HL-60/S4 (cell line): ENCODE measurements around the gene FAM20C.

ENCODE experiments used
- in situ Hi-C: fragments of 300-500 bp; cut with MboI; formaldehyde crosslinking; loops from 2 replicates; pipeline ENCODE4 v1.14.3; 2022; ENCODE audit warnings: low sequenced_read_pairs

The FAM20C gene

DNA sequence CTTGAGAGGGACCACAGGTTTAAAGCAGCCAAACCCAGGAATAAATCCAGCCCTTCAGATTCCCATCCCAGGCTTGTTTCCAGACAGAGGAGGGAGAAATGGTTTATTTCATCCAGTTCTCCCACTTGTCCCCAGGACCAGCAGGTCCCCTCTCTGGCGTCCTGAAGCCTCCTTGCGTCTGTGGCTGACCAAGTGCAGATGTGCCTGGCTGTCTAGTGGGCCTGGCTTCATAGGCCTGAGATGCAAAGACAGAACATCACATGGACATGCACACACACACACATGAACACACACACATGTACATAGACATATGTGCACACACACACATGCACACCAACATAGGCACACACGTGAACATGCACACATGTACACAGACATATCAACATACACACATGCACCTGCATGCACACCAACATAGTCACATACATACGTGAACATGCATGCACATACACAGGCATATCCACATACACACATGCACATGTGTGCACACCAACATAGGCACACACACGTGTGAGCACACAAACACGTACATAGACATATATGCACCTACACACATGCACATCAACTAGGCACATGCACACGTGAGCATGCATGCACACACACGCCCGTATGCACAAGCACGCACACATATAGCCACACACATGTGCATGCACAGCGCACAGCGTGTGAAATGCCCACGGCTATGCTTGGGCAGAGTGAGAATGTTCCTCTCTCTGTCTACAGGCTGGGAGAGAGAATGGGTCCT, 108.3 kb downstream of the FAM20C start:
- in situ Hi-C loops = no loop called here

DNA sequence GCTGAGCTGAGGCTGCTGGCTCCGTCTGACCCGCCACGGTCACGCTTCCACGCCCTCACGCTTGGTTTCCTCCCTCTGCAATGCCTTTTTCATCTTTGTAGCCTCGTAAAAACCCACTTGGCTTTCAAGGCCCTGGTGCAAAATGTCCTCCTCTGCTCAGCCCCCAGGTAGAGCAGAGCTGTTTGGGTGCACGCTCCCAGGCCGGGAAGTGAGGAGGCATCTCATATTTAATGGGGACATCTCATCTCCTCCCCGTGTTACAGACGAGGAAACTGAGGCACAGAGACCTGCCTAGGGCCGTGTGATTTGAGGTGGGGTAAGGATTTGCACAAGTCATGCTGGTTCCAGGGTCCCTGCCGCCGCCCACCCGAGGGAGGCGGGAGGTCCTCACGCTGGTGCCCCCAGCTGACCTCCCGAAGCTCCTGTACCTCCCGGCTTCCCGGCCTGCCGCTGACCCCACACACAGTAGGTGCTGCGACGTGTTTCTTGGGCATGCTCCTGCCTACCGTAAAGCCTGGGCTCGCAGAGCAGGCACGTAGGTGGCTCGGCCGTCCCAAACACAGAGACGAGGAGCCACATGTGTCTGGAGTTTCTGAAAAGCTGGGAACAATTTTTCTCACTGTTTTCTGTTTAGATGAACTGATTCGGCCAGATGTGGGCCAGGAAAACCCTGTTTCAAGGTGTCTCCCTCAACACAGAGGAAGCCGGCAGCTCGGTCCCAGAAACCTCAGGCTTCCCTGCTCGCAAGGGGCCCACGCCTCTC, 109.1 kb downstream of the FAM20C start:
- in situ Hi-C loops = no loop called here

DNA sequence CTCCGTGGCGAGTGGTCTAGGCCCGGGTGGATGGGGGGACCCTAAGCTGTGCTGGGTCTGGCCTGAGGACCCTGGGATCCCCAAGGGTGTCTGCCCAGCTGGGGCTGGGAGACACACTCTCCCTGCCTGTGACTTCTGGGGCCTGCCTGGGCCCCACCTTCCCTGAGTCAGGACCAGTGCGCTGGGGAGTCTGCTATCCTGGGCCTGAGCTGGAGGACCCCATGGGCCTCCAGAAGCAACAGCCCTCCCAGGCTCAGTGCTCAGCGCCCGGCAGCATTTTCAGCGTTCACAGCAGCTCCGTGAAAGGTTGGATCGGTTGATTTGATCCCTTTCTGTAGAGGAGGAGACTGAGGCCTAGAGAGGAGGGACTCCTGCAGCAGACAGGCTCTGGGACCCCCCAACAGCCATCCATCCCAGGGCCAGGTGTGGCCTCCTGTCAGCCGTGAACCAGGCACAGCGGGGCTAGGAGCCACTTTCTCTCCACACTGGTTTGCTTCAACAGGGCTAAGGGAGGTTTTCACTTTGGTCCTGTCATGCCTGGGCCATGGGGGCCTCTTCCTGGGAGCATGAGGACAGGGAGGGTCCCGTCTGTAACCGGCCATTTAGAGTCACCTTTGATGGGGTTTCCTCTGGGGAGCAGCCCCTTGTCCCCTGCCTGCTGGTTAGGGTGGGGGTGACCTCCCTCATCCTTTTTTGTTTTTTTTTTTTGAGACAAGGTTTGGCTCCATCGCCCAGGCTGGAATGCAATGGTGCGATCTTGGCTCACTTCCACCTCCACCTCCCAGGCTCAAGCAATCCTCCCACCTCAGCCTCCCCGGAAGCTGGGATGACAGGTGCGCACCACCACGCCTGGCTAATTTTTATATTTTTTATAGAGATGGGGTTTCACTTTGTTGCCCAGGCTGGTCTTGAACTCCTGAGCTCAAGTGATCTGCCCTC, 110.0 kb downstream of the FAM20C start:
- in situ Hi-C loops = no loop called here

DNA sequence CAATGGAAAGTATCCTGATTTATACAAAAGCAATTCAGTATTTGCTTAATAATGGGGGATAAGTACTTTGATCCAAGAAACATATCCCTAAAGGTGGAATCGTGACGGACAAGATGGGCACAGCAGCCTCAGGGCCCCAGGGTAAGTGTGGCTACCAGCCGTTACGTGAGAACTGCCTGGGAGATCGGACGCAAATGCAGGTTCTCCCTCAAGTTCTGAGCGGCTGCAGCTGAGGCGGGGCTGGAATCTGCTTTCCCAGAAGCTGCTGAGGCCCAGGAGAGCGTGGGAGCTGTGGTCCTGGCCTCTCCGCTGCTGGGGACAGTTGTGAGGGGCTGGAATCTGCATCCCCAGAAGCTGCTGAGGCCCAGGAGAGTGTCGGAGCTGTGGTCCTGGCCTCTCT, 111.1 kb downstream of the FAM20C start:
- in situ Hi-C loops = no loop called here

DNA sequence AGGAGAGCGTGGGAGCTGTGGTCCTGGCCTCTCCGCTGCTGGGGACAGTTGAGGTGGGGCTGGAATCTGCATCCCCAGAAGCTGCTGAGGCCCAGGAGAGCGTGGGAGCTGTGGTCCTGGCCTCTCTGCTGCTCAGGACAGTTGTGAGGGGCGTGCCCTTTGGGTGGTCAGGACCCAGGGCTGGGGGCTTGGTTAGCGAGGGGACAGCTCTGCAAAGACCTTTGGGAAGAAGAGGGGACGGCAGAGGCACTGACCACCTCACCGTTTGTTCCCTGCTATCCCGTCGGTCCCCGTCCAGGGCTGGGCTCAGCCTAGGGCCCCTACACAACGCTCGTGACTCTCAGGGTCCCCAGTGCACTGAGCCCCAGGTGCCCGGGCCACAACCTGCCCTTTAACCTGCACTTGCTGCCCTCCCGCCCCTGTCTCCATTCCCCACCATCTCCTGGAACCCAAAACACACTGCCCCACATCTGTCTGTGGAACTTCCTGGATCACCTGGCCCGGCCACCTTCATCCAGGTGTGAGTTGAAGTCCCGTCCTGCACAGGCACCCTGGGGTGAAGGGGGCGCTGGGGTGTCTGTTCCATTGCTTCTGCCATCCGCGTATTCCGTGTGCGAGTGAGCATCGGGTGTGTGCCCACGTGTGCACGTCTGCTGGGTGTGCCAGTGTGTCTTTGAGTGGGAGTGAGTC, 111.7 kb downstream of the FAM20C start:
- in situ Hi-C loops = no loop called here

DNA sequence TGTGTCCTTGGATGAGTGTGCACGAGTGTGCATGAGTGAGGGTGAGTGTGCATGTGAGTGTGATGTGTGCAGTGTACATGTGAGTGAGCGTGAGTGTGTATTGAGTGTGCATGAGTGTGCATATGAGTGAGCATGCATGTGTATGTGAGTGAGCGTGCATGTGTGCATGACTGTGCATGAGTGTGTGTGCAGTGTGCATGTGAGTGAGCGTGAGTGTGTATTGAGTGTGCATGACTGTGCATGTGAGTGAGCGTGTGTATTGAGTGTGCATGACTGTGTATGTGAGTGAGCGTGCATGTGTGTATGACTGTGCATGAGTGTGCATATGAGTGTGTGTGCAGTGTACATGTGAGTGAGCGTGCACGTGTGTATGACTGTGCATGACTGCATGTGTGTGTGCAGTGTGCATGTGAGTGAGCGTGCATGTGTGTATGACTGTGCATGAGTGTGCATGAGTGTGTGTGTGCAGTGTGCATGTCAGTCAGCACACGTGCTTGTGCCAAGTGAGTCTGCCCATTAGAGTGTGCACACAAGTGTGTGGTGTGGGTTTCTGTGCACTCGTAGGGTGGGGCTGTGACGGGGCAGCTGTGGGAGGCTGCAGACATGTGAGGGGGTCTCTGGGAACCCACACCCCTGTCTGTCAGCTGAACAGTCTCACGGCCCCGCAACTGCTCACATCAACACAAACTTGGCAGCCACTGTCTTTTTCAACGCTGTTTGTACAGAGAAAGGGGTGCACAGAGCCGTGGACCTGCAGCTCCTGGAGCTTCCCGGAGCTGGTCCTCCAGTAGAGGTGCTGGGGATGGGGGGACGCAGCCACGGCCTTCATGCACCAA, 112.4 kb downstream of the FAM20C start:
- in situ Hi-C loops = no loop called here

DNA sequence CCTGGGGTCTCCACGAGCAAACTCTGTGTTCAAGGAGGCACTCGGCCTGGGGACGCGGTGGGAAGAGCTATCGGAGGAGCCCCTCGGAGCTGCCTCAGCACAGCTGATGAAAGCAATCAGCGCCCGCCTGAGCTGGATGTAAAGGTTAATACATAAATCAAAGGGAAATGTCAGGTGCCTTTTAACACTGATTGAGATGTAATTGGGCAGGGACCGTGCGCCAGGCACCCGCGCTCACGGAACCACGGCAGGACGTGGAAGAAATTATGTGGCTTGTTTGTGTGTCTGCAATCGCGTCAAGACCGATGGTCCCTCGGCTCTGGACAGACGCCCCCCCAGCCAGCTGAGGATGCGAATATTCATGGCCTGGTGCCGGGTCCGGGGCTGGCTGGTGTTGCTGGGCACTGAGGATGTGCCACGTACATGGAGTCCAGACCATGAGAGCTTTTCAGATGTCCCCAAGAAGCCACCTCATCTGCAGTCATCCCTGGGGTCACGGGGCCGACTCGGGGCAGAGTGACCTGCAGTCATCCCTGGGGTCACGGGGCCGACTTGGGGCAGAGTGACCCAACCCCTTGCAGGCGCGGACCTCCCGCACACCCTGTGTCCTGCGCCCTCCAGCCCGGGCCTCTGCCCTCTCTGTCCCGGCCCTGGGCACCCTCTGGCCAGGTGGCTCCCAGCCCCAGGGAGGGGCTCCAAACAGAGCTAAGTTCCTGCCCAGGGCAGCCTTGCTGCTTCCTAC, 113.2 kb downstream of the FAM20C start:
- in situ Hi-C loops = no loop called here

DNA sequence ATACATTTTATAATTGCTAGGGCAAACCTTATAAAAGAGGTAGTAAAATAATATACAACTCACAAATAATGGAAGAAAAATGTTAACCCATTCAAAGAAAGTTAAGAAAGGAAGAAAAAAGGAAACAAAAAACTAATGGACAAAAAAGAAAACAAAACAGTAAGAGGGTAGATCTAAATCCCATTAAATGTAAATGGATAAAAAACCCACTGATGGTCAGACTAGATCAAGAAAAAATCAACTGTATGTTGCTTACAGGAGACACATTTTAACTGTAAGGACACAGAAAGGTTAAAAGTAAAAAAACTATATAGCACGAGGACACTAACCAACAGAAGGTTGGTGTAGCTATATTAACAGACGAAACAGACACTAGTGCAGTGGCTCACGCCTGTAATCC, 115.6 kb downstream of the FAM20C start:
- in situ Hi-C loops = no loop called here

DNA sequence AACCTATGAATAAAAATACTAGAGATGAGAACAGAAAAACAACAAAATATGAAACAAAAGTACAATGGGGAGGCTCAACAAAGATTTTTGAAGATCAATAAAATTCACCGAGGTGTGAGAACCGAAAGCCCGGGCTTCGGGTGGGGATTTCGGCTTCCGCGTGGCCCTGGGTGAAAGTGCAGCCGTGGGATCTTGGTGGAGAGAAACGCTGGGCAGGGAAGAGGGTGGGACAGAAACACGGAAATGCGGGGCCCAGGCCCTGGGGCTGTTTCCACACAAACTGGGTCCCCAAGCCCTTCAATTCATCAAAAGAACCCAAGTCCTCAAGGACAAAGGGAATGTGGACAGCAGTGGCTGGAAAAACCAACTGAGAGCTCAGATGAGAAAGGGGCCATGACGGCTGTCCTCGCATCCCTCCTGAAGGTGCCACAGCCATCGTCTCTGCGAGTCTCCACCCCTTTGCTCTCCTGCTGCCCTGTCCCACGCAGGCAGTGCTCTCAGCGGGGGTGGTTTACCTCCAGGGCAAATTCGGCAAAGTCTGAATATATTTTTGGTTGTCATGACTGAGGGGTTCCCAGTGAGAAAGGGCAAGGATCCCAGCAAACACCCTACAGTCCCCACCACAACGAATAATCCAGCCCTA, 117.3 kb downstream of the FAM20C start:
- in situ Hi-C loops = loop anchor here (10.0 kb wide), 1 partner anchor 465 kb away; no protein-coding TSS in a partner anchor
